ENCODE data around the gene CTTN. TPM values are rescaled to one million over a fixed set of nuclear protein-coding genes. Genes with fewer than 3 reads are reported as not detected.

CTTN gene
- total RNA-seq, 1 donor from 2014 or later, result 211 TPM

- H3K9me3 Mint-ChIP-seq, result no peaks in the 10 kb centered on the region
- no peaks in the 10 kb centered on the region for H3K4me1 Mint-ChIP-seq (ENCODE audit: unreplicated experiment)
- no peak for DNase-seq (ENCODE audit: extremely low spot score, unreplicated experiment)
- no peak overlapping the region for H3K4me3 Mint-ChIP-seq
- TF ChIP-seq CTCF (conservative IDR thresholded peaks at IDR 0.05), result no peak
- no peaks in the 10 kb centered on the region for H3K27me3 Mint-ChIP-seq
- no peak overlapping the region for H3K27ac Mint-ChIP-seq
- peaks cover 30% of the 10 kb centered on the region for H3K36me3 Mint-ChIP-seq
Observed at GRCh38 chr11:70360211-70360610, 38.1 kb upstream of the CTTN start.

GRCh38 chr11:70364178-70364577 is 34.2 kb upstream of the CTTN start:
- H3K27ac Mint-ChIP-seq, result no peak overlapping the region
- TF ChIP-seq CTCF (conservative IDR thresholded peaks at IDR 0.05), result no peak
- H3K36me3 Mint-ChIP-seq, result peaks cover 26% of the 10 kb centered on the region

GRCh38 chr11:70364745-70365543 is 33.4 kb upstream of the CTTN start:
- H3K4me1 Mint-ChIP-seq (ENCODE audit: unreplicated experiment), result no peaks in the 10 kb centered on the region
- H3K36me3 Mint-ChIP-seq, result peaks cover 28% of the 10 kb centered on the region
- H3K27ac Mint-ChIP-seq, result no peak overlapping the region
- no peak overlapping the region for H3K4me3 Mint-ChIP-seq
- no peaks in the 10 kb centered on the region for H3K9me3 Mint-ChIP-seq
- no peak for TF ChIP-seq CTCF (conservative IDR thresholded peaks at IDR 0.05)
- DNase-seq (ENCODE audit: extremely low spot score, unreplicated experiment), result no peak
- H3K27me3 Mint-ChIP-seq, result no peaks in the 10 kb centered on the region

More at GRCh38 chr11:70364178-70364577, 34.2 kb upstream of the CTTN start:
- no peaks in the 10 kb centered on the region for H3K27me3 Mint-ChIP-seq
- H3K4me1 Mint-ChIP-seq (ENCODE audit: unreplicated experiment), result no peaks in the 10 kb centered on the region
- DNase-seq (ENCODE audit: extremely low spot score, unreplicated experiment), result no peak
- H3K4me3 Mint-ChIP-seq, result no peak overlapping the region
- H3K9me3 Mint-ChIP-seq, result no peaks in the 10 kb centered on the region

- DNase-seq (ENCODE audit: extremely low spot score, unreplicated experiment), result no peak
- Mint-ChIP-seq H3K4me3 (no peak overlapping the region), H3K9me3 (no peaks in the 10 kb centered on the region), H3K4me1 (ENCODE audit: unreplicated experiment) (no peaks in the 10 kb centered on the region), H3K36me3 (peaks cover 31% of the 10 kb centered on the region), H3K27ac (no peak overlapping the region), H3K27me3 (no peaks in the 10 kb centered on the region)
- TF ChIP-seq CTCF (conservative IDR thresholded peaks at IDR 0.05), result no peak
Observed at GRCh38 chr11:70365544-70365927, 32.8 kb upstream of the CTTN start.

- Mint-ChIP-seq H3K4me1 (ENCODE audit: unreplicated experiment) (no peaks in the 10 kb centered on the region), H3K27me3 (no peaks in the 10 kb centered on the region), H3K4me3 (no peak overlapping the region), H3K36me3 (peaks cover 30% of the 10 kb centered on the region), H3K9me3 (no peaks in the 10 kb centered on the region), H3K27ac (no peak overlapping the region)
- TF ChIP-seq CTCF (conservative IDR thresholded peaks at IDR 0.05), result no peak
- DNase-seq (ENCODE audit: extremely low spot score, unreplicated experiment), result no peak
Observed at GRCh38 chr11:70367071-70367470, 31.3 kb upstream of the CTTN start.

All from type B pancreatic cell (in vitro differentiated cells).